ENCODE data around the gene FUCA2.

Gene FUCA2, protein sequence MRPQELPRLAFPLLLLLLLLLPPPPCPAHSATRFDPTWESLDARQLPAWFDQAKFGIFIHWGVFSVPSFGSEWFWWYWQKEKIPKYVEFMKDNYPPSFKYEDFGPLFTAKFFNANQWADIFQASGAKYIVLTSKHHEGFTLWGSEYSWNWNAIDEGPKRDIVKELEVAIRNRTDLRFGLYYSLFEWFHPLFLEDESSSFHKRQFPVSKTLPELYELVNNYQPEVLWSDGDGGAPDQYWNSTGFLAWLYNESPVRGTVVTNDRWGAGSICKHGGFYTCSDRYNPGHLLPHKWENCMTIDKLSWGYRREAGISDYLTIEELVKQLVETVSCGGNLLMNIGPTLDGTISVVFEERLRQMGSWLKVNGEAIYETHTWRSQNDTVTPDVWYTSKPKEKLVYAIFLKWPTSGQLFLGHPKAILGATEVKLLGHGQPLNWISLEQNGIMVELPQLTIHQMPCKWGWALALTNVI

DNA sequence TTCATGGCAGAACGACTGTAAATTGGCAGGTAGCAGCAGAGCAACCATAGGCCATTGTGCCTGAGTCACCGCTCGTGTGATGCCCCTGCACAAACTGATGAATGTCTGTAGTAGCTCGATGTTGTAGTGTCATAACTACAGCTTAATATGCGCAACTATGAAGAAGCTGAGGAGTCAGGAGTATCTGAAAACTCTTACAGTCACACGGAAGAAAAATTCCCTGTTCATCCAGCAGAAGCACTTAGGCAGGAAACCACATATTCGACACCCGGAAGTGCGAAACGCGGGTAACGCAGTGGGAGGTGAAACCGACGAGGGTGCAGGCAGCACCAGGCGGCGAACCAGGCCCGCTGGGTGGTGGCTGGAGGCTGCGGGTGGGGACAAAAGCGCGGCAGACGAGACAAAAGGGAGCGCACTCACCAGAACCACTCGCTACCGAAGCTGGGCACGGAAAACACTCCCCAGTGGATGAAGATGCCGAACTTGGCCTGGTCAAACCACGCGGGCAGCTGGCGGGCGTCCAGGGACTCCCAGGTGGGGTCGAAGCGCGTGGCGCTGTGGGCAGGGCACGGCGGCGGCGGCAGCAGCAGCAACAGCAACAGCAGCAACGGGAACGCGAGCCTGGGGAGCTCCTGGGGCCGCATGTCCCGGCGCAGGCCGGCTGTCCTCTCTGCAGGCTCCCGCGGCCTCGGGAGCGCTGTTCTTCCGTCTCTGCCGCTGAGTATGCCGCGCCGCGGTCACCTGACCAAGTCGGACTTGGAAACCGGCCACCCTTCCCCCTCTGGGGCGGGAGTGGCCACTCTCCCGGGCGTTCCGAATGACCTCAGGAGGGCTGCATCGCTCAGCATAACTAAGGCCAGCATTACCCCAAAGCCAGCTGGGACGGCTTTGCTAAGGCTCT lies at the start of gene FUCA2:
TSS of gene FUCA2 (minus strand) at position 730 of the 901 bp plus-strand sequence. CDS start at position 644, 86 bp downstream.
- DNase-seq (ENCODE audit: low read depth in 2 of 2): peak; percentile 27 to 41

DNA sequence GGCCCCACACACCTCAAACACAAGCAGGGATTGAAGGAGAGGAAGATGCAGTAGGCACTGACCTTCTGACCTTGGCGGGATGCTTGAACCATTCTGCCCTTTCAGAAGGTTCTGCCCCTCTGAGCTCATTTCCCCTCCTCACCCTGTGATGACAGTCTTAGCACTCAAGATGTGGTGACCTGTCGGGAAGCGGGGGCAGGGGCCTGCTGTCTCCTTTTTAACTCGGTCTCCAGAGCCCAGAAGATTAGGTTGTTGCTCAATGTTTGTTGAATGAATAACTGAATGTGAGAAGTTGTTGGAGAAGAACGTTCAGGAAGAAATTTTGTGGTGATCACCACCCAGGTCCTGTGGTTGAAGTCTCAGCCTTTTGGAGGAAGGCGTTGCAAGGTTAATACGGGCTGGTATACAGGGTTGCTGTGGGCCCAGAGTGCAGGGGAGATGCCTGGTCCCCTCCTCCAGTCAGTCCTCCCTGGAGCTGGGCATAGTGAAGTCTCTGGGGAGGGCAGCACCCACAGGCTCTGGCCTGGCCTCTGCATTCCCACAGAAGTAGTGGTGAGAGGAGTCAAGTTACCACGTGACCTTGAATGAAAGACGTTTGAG lies 49.7 kb upstream of the FUCA2 start:
- no peak for DNase-seq (ENCODE audit: low read depth in 2 of 2)

DNA sequence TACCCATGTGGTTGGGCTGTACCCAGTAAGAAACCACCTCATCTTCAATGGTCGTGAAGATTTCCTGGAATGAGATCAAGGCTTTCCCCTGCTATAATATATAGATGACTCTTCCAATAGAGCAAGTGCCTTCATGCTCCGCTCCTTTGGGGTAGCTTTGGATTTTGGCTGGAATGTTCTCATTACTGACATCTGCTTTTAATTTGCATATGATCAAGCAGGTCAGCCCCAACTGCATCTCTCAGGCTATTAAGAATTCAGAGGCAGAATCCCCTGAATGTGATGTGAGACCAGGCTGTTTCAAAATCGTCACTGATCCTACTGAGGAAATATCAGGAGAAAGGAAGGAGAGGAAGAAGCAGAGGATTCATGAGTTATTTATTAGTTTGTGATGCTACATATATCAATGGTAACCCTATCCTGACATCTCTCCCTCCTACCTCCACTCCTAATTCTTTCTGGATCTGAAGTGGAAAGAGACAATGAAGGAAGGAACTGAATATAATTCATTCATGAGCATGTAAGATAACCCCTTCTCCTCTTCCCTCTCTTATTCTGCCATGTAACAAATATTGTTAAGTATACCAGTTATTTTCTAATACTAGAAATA lies 47.6 kb upstream of the FUCA2 start:
- no peak for DNase-seq (ENCODE audit: low read depth in 2 of 2)

DNA sequence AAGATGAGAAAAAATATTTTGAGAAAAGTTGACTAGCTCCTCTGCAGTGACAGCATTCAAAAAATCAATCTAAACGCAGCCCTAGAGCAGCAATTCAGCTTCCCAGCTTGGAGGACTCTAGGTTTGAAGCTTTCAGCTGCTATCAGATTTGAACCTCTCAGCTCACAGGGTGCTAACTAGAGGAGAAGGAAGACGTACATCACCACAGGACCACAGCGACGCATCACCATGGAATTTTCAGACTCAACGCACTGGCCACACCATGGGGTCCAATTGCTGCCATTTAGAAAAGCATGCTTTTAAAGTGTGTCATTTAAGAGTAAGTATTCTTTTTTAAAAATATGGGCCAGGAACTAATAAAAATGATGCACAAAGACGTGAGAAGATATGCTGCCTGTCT lies 45.0 kb upstream of the FUCA2 start:
- no peak for DNase-seq (ENCODE audit: low read depth in 2 of 2)

DNA sequence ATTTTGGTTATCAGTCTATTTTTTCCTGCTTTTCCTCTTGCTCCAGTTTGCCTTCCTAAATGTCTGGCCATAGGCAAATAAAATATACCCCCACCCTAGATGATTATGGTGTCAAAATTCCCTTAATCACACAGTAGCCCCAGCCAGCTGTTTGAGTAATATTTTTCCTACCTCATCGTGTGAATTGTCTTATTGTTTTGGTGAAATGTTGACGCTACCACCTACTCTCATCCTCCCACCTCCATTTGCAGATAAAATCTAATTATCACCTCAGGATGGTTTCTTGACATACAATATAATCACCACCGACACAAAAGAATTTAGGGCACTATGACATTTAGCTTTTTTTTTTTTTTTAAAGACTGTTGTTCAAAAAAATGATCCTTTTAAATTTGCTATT lies 44.1 kb upstream of the FUCA2 start:
- no peak for DNase-seq (ENCODE audit: low read depth in 2 of 2)

DNA sequence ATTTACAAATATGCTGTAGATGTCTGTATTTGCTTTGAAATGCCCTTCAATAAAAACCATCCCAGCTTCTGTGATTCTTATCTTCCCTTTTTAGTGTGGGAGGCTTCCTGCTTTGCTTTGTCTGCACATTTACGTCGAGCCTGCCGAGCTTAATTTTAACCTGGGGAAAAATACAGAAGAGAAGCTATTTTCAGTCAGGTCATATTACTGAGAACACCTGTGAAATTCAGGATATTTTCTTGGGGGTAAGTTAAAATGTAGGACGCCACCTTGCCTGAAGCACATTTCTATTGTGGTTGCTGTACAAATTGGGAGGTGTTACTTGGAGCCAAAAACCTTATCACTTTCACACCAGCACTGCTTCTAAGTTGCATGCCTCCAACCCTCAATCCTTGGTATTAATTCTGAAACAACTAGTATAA lies 43.6 kb upstream of the FUCA2 start:
- DNase-seq (ENCODE audit: low read depth in 2 of 2): no peak

DNA sequence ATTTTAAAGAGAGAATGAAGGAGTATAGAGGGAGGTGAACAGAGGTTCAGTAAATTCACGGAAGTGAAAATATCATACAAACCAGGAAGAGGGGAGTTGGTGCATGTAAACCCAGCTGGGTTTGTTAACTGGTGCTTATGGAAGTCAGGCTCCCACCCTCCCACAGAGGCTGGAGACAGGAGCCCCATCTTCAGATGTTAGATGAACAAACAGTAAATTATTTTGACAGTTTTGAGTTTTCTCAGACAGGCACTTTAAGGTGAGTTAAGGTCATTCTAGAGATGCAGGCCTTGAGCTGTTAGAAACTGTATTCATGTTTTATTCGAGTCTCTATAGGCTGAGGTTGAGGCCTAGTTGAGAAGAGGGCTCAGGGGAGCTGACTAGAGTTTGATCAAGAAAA lies 41.8 kb upstream of the FUCA2 start:
- DNase-seq (ENCODE audit: low read depth in 2 of 2): no peak

DNA sequence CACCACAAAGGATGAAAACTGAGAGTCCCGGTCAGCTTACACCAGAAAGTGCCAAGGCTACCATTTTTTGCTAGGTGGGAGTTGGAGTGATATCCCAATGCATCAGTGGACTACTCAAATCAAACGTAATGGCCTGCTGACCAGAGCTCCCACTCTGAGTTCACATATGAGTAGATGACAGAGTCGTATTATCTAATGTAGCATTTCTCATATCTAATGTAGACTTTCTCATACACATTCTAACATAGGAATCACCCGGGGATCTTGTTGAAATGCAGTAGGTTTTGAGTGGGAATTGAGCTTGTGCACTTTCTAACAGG lies 38.4 kb upstream of the FUCA2 start:
- no peak for DNase-seq (ENCODE audit: low read depth in 2 of 2)

DNA sequence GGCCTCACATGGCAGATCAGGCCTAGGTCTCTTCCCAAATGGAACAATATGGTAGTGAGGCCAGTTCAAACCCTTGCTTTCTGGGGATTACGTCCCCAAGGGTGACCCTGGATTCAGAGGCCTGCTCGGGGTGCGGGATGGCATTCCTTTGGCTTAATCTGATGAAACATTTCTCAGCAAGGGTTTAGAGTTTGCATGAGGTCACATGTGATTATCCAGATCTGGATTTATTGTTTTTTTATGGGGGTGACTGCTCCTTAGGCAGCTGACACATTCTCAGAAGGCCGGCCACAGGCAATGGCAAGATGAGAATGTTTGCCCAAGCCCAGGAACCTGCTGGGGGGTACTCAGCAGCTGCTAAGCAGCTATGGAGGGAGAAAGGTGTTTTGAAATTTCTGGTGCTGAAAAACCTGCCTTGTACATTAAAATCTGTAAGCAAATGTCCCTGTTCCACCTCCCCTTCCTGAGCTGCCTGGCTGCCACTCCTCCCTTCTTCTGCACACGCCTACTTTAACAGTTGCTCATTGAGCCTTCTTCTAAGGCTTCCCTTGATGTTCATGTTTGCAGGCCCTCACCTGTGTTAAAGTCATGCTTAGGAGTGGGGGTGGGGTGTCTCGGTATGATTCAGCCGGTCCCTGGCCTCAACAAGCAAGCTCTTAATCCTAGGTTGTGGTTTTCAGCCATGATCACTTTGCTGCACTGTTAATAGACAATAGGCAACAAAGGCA lies 37.9 kb upstream of the FUCA2 start:
- DNase-seq (ENCODE audit: low read depth in 2 of 2): no peak

DNA sequence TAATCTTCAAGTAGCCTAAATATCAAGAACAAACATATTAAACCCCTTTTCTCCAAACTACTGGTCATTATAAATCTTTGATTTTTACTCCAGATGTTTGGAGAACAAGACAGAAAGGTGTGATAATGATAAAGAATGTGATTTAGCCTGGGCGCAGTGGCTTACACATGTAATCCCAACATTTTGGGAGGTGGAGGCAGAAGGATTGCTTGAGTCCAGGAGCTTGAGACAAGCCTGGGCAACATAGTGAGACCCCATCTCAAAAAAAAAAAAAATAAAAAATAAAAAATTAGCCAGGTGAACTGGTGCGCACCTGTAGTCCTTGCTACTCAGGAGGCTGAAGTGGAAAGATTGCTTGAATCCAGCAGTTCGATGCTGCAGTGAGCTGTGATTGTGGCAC lies 35.1 kb upstream of the FUCA2 start:
- no peak for DNase-seq (ENCODE audit: low read depth in 2 of 2)

DNA sequence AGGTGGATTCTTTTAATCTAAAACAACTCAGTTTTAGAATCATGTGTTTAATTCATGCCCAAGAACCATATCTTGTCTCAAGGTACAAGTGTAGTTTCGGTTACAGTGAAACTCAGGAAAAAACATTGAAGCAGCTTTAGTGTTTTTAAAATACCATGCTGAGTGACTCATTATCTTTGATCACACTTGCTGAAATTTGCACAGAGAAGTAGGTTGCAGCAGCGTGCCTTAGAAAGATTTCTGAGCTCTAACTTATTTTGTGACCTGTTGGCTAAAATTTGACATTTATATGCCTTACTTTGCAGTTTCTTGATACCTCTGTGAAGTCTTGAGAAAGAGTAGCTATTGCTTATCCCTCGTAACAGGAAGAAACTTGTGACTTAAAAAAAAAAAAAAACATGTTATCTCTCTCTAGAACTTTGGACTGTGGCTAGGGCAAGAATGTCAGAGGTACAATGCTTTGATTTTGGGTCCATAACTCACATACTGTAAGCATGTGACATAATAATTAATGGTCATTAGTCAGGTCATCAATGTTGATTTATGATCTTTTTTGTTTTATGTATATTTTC lies 34.5 kb upstream of the FUCA2 start:
- no peak for DNase-seq (ENCODE audit: low read depth in 2 of 2)

DNA sequence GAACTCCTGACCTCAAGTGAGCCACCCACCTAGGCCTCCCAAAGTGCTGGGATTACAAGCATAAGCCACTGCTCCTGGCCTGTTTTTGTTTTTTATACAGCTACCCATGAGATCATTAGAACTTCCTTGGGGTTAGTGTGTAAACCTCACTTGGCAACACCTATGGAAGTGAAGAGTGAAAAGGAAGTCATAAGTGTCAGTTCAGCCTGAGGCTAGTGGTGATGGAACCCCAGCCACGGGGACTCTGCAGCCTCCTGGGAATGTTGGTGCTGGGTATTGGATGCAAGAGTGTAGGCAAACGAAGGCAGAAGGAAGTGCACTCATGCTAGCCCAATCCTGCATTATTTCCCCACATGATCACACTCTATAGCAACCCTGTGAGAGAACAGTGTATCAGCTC lies 33.6 kb upstream of the FUCA2 start:
- no peak for DNase-seq (ENCODE audit: low read depth in 2 of 2)

DNA sequence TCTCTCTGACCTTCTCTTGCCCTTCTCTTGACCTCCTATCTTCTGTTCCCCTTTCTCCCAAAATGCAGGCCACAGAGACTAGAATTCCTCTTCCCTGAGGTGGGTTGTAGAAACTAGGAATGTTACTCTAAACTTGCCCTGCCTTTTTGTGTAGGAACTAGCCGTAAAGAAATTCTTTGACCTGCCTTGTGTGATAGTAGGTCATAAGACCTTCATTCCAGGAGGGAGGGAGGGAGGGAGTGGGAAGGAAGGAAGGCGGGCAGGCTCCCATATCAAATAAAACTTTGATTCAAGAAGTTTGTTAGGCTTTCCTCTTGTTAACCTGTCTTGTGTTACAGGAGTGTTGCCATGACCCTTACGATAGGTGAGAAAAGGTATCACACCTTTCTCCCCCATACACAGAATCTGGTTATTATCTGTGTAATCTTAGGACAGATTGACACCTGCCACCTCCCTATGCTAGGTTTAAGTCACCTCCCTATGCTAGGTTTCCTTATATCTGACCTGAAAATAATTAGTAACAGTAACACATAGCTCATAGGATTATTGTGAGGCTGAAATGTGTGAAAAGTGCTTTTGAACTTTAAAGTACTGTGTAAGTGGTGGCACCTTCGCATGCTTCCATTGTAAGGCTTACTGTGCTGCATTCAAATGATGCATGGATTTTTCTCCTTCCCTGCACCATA lies 32.6 kb upstream of the FUCA2 start:
- no peak for DNase-seq (ENCODE audit: low read depth in 2 of 2)

DNA sequence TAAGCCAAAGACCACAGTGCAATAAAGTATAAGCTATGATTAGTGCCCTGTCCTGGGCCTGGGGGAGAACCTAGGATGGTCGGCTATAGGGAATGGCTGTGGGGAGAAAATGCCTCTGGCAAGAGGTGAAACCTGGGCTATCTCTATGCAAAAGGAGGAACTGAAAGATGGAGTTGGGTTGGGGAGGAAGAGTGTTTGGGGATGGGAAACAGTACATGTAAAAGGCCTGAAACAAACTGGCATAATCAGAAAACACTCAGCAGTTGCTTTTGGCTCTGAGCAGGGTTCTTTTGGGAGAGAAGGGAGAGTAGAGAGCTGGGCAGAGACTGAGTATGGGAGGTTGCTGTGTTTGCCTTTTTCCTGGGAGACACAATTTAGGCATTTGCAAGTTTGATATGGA lies 31.9 kb upstream of the FUCA2 start:
- no peak for DNase-seq (ENCODE audit: low read depth in 2 of 2)

DNA sequence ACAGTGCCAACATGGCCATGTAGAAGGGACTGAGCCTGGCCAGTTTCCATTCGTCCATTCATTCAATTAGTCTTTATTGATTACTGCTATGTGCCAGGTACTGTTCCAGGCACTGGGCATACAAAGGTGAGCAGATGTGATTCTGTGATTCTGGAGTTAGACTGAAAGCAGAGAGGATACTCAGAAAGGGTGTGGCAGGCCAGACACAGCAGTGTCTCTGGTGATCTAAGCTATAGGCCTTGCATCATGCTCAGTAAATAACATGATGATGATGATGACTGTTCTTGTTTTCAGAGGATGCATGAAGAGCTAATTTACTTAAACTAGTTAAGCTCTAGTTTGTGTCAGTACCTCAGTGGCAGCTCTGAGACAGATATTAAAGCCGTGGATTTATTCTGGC lies 31.4 kb upstream of the FUCA2 start:
- DNase-seq (ENCODE audit: low read depth in 2 of 2): no peak

DNA sequence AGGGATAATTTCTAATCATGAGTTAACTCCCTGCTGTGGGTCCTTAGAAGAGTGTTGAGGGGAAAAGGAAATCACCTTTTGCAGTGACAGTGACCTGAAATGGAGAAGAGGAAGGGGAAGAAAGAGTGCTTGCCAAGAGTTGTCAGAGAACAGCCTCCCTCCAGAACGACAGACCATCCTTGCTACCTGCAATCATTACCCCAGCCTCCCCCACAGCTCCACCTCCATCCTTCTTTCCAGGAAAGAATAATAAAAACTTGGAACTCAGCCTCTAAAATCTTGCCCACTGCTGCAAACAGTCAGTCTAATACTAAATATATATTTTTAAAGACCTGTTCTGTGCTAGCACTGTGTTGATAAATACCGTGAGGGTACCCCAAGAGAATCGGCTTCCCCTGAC lies 28.7 kb upstream of the FUCA2 start:
- no peak for DNase-seq (ENCODE audit: low read depth in 2 of 2)

DNA sequence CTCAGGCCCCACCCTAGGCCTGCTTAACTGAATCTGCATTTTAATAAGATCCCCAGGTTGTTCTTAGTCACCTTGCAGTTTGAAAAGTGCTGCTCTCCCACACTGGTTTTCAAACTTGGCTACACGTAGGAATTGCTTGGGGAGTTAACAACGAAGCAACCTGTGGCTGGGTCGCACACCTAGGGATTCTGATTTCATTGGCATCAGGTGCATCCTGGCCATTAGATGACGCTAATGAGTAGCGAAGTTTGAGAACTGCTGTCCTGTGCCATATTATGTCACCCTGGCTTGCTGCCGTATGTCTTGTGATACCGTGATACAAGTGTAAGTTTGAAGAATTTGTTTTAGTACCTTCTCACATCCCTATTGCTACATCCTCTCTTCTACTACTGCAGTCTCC lies 28.2 kb upstream of the FUCA2 start:
- DNase-seq (ENCODE audit: low read depth in 2 of 2): no peak

DNA sequence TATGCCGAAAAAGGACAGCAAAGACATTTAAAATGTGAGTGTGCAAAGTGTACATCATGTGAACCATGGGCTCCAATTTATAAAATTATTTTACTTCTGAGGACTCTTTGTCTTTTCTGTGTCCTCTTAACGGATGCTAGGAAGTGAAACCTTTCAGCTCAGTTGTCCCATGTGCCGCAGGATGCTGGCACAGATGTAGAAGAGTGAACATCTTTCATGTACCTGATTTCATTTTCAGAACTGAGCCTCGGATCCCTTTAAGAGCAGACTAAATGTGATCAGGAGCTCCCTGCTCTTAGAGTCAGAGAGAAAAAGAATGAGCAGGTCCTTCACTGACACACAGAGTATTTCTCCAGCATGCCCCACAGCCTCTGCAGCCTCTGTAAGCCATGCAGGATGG lies 27.6 kb upstream of the FUCA2 start:
- DNase-seq (ENCODE audit: low read depth in 2 of 2): no peak

DNA sequence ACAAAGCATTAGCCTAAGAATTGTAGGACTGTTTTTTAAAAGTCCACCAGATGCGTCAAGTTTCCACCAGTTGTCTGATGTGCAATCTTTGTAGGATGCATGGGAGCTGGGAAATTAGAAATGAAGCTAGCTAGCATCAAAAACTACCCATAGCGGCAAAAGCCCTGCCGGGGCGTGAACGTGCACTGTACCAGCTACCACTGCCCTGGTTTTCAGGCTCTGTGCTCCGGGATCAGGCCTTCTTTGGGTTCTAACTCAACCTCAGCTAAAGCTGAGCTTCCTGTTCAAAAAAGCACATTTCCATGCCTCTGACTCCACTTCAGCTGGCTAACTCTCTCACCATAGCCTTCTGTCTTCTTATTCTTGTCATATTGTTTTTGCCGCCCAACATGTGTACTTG lies 26.9 kb upstream of the FUCA2 start:
- DNase-seq (ENCODE audit: low read depth in 2 of 2): no peak

DNA sequence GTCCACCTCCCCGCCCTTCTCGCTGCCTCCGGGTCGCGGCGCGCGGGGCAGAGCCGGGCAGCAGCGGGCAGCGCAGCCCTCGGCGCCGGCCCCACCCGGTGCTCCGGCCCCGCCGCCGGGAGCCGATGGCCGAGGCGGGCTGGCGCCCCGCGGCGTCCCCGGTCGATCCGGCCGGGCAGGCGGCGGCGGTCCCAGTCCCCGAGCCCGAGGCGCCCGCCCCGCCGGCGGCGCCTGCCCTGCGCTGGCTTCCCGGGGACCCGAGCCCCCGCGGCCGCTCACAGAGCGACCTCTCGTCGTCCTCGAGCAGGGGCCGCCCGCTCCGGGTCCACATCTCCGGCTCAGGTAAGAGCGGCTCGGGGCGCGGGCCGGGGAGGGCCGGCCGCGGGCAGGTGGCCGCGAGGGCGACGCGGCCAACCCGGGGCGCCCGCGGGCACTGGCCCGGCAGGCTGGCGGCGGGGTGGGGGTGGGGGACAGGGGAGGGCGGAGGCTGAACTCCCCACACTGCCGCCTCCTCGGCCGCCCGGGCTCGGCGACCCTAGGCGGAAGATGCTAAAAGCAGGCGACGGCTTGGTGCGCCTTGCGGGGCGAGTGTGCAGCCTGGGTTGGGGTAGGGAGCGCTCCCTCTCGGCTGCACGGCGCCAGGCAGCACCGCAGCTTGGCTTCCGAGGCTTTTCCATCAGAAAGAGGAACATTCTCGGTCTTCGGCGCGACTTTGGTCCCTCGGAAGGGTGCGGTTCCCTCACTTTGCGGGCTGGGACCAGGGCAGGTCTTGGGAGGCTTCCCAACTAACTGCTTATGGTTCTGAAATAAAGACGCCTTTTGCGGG lies 25.6 kb upstream of the FUCA2 start:
- no peak for DNase-seq (ENCODE audit: low read depth in 2 of 2)
